Neural cell (in vitro differentiated cells): ENCODE measurements around the gene PNRC2.

Experiments used
- POLR2AphosphoS5 ChIP-seq: IDR thresholded peaks from 2 replicates; pipeline ENCODE4 v1.6.1; 2012
- TF ChIP-seq, protein P1 (sequence below): fragments of 450-650 bp; IDR thresholded peaks from 2 replicates; pipeline ENCODE4 v1.5.1; 2014; ENCODE audit warnings: antibody characterized with exemption, mild to moderate bottlenecking, moderate library complexity; ENCODE audit not compliant: poor library complexity, severe bottlenecking

DNA sequence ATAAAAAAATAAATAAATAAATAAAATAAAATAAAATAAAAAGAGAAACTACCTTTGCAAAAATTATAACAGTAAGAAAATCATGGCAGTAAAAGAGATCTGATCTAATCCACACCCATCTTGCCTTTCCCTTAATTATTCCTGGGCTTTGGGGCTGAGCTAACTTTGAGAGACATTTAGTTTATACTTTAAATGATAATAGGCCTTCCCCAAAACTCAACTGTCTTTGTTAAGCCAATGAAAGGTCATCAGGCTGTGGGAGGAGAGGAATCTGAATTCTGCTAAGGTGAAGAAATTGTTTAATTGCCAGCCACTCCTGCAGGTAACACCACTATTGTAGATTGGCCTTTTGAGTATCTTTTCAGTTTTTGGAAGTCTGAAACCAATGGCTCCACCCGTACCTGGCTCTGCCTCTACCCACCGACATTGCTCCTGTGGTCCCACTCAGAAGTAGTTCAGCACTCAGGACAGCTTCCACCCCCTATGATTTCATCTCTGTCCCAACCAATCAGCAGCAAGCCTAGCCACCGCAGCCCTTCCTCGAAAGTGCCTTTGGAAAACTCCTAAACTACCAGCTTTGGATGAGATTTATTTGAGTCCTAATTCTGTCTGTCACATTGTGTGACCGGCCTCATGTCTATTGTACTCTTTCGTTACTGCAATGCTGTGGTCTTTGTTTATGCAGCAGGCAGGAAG is 23.0 kb upstream of the PNRC2 start:
- TF ChIP-seq, protein P1, sequence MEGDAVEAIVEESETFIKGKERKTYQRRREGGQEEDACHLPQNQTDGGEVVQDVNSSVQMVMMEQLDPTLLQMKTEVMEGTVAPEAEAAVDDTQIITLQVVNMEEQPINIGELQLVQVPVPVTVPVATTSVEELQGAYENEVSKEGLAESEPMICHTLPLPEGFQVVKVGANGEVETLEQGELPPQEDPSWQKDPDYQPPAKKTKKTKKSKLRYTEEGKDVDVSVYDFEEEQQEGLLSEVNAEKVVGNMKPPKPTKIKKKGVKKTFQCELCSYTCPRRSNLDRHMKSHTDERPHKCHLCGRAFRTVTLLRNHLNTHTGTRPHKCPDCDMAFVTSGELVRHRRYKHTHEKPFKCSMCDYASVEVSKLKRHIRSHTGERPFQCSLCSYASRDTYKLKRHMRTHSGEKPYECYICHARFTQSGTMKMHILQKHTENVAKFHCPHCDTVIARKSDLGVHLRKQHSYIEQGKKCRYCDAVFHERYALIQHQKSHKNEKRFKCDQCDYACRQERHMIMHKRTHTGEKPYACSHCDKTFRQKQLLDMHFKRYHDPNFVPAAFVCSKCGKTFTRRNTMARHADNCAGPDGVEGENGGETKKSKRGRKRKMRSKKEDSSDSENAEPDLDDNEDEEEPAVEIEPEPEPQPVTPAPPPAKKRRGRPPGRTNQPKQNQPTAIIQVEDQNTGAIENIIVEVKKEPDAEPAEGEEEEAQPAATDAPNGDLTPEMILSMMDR, result no peak
- TF ChIP-seq POLR2AphosphoS5, result no peak
